GM18868 (cell line): Measurements from ENCODE around the gene VCPKMT.
"Not testable (repeated sequence)": the region's sequence is repeated elsewhere in the genome, so short reads cannot be mapped to it uniquely, and the experiment has no call there.

Experiments used
- ATAC-seq: cut with Tn5 transposase; IDR thresholded peaks from one replicate; pipeline ENCODE4 v1.9.1; 2021; ENCODE audit warnings: mild to moderate bottlenecking, moderate library complexity; ENCODE audit not compliant: unreplicated experiment

Gene VCPKMT

GRCh38 chr14:50093496-50093895 is 22.9 kb downstream of the VCPKMT start:
- ATAC-seq = no peak

- ATAC-seq = no peak
These were observed 24.3 kb downstream of the VCPKMT start for GRCh38 chr14:50092006-50092555.

GRCh38 chr14:50091240-50091913 is 25.0 kb downstream of the VCPKMT start:
- no peak for ATAC-seq

- ATAC-seq = no peak
These were observed 27.2 kb downstream of the VCPKMT start for GRCh38 chr14:50089208-50089607.

GRCh38 chr14:50088731-50089130 is 27.6 kb downstream of the VCPKMT start:
- no peak for ATAC-seq

- no peak for ATAC-seq
These were observed 28.3 kb downstream of the VCPKMT start for GRCh38 chr14:50088117-50088515.

DNA sequence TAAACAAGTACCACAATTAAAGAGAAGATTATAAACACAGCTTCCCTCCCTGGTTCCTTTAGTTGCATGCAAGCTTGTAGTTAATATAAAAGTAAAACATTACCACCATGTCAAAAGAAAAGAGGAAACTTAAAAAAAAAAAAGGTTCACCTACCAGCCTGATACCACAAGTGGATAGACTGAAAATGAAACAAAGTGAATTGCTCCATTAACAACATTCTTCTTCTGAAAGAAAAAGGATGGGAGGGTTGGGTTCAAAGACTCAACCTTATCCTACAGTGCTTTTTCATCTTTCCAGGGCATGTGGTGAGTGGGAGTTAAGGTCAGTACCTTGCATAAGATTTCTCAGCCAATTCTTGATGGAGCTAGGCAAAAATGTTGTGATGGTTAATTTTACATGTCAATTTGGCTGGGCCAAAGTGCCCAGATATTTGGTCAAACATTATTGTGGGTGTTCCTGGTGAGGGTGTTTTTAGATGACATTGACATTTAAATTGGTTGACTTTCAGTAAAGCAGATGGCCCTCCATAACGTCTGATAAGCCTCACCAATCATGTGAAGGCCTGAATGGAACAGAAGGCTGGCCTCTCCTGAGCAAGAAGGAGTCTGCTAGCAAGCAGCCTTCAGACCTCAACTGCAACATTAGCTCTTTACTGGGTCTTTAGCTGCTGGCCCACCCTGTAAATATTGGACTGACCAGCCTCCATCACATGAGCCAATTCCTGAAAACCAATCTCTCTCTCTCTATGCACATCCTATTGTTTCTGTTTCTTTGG is 28.8 kb downstream of the VCPKMT start:
- no peak for ATAC-seq

DNA sequence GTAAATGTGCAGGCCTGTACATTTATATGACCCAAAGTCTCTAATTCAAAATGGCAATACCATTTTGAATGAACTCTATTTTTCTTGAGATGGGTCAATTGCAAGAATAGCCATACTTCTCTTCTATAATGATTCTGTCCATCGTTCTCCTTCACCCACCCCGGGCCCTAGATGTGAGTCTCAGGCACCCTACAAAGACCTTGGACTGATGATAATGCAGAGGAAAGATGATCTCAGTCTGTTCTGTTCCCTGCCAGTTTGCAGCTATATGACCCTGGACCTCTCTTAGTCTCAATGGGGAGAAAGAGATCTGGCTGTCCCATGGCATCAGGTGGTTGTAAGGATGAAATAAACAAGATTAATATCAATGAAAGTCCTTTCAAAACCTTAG is 30.1 kb downstream of the VCPKMT start:
- no peak for ATAC-seq

- peak; percentile 56 for ATAC-seq
These were observed 30.6 kb downstream of the VCPKMT start for GRCh38 chr14:50085570-50086320.

DNA sequence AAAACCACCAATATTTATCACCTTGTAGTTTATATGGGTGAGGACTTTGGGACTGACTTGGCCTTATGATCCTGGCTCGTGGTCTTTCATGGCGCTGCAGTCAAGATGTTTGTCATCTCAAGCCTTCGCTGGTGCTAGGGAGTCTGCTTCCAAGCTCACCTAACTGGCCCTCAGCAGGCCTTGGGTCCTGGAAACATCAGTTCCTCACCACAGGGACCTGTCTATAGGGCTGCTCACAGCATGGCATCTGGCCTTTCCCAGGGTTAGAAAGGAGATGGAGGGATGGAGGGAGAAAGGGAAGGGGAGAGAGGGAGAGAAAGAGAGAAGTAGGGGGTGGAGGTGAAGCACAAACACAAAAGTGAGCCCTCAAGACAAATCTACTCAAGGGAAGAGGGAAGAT is 31.7 kb downstream of the VCPKMT start:
- ATAC-seq = no peak

- ATAC-seq = peak; percentile 49
These were observed 32.7 kb downstream of the VCPKMT start for GRCh38 chr14:50083467-50084337.

DNA sequence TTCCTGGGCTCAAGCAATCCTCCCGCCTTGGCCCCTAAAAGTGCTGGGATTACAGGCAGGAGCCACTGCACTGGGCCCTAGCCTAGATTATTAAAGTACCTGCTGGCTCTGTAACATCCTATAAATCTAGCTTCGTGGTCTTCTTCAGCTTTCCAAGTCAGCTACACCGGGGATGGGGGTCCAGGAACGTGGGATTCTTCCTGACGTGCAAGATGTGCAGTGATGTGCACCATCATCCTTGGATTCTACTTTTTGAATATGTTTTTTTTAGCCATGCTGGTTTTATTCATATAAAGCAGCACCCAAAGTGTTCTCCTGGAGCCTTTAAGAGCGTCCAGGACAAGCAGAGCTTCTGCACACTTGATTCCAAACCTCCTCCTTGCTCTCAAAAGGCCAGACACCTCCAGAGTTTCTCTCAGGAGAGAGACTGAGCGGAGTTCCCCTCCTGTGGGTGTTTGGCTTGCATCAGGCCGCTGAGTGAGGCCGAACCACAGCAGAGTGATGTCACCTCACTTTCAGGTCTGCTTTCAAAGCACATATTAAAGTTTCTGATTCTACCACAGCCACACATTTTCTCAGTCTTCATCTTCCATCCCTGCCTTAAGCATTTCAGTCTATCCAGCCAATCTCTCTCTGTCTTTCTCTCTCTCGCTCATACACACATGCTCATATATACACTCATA is 33.4 kb downstream of the VCPKMT start:
- ATAC-seq = peak; percentile 77

DNA sequence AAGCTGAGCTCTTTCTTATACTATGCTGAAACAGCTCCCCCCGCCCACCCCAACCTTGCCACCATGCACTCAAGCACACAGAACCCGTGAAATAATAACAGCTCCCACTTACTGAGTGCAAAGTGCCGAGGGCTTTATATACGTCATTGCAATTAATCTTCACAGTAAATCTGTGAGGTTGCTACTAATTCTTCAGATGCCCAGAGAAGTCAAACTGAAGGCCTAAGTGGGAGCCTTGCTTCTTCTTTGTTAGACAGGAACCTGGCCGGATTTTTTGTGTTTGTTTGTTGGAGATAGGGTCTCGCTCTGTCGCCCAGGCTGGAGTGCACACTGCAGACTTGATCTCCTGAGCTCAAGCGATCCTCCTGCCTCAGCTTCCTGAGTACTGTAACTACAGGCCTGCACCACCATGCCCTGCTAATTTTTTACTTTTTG is 34.0 kb downstream of the VCPKMT start:
- no peak for ATAC-seq

DNA sequence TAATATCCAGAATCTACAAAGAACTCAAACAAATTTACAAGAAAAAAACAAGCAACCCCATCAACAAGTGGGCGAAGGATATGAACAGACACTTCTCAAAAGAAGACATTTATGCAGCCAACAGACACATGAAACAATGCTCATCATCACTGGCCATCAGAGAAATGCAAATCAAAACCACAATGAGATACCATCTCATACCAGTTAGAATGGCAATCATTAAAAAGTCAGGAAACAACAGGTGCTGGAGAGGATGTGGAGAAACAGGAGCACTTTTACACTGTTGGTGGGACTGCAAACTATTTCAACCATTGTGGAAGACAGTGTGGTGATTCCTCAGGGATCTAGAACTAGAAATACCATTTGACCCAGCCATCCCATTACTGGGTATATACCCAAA is 37.3 kb downstream of the VCPKMT start:
- ATAC-seq = not testable (repeated sequence)

GRCh38 chr14:50073663-50074062 is 42.7 kb downstream of the VCPKMT start:
- ATAC-seq = not testable (repeated sequence)

- ATAC-seq = no peak
These were observed 44.0 kb downstream of the VCPKMT start for GRCh38 chr14:50072395-50072794.

GRCh38 chr14:50070840-50071548 is 45.4 kb downstream of the VCPKMT start:
- no peak for ATAC-seq

- ATAC-seq = no peak
These were observed 46.1 kb downstream of the VCPKMT start for GRCh38 chr14:50070230-50070629.

DNA sequence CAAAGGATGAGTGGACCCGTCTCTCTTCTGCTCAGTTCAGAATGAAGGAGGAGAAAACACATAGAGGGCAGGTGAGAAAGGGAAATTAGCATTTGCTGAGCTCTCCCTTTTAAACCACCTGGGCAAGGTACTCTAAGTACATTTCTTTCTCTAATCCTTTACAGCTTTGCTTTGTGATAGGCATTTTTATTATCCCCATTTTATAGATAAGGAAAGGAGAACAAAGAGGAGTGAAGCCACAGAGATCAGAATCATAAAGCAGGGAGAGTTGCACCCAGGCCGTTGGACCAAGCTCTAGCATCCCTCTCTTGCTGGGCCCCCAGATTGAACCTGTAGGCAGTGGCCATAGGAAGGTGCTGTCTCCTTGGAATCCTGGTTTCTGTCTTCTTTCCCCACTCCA is 47.0 kb downstream of the VCPKMT start:
- no peak for ATAC-seq
